ENCODE data around the gene GRK3.

GRK3 gene

GRCh38 chr22:25629613-25630012 is 65.1 kb downstream of the GRK3 start:
- DNase-seq, result no peak

DNA sequence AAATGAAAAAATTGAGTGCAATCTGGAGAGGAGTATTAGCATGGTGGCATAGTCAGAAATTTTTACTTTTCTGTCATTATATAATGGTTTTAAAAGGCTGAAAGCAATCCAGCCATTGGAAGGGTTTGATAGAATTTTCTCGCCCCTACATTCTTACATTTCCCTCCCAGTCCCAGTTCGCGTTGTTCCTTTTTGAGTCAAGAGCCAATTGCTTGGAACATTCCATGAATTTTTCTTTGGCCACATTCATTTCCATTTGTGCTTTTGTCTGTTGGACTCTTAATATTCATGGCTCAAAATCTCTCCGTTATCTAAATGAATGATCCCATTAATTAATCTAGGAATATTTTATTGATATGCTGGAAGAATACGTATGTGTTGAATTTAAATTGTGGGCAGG is 66.0 kb downstream of the GRK3 start:
- no peak for DNase-seq

- no peak for DNase-seq
Measured at GRCh38 chr22:25636323-25636722, 71.8 kb downstream of the GRK3 start.

GRCh38 chr22:25637032-25637431 is 72.6 kb downstream of the GRK3 start:
- DNase-seq, result no peak

GRCh38 chr22:25637672-25638071 is 73.2 kb downstream of the GRK3 start:
- DNase-seq, result no peak

DNA sequence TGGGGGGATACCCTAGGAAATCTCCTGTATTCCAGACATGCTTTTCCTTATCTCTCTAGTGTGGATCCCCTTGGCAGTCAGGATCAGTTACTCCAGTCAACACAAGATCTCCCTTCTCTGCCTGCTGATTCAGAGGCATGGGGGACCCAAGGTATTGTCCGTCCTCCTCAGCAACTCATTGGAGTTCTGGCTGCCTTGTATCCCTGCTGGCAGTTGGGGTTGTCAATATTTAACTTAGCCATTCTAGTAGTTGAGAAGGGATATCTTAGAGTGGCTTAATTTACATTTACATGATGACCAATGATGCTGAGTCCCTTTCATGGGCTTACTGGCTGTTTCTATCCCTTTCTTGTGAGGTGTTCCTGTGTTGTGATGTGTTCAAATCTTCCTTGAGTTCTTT is 74.2 kb downstream of the GRK3 start:
- no peak for DNase-seq

DNA sequence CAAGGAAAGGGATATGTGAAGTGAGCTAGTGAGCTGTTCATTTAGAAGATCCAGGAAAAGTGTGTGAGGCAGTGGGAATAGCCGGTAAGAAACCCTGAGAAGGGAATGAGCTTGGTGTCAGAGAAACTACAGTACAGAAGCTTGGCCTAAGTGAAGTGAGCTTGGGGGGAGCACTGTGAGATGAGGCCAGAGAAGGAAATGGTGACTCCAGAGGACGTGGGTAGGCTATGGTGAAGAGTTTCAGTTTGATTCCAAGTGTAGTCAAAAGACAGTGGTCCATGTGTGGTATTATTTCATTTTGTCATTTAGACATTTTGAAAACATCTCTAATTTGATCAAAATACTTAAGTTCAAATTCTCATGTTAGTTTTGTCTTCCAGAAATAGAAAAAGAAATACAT is 77.2 kb downstream of the GRK3 start:
- no peak for DNase-seq

- DNase-seq, result no peak
Measured at GRCh38 chr22:25643232-25644000, 78.9 kb downstream of the GRK3 start.

GRCh38 chr22:25644122-25644521 is 79.6 kb downstream of the GRK3 start:
- DNase-seq, result no peak

DNA sequence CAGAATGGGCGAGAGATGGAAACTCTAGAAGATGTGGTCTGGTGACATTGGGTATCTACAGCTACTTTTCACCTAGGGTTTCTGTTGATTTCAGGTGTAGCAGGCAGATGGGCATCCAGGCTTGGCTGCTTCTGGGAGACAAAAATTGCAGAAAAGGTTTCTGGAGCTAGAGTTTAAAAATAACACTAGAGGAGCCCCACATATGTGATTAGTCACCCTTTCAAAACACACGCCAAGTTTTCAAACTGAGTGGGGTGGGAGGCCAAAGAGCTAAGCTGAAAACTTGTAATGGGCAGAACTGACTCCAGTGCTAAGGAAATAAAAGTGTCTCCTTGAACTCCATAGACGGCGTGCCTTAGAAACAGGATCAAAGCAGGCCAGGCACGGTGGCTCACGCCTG is 80.8 kb downstream of the GRK3 start:
- no peak for DNase-seq

DNA sequence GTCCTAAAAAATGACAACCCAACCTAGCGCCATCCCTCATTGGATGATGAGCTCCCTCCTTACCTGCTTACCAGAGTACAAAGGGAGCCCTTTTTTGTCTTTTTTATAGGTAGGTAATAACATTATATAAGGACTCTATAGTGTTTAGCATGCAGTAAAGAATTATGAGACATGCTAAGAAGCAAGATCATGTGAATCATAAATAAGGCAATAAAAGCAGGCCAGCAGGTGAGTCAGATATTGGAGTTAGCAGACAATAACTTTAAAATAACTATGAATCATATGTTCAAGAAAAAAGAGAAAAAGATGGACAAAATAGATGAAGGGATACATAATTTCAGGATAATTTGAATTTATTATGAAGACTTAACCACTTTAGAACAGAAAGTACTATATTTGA is 81.5 kb downstream of the GRK3 start:
- no peak for DNase-seq

- DNase-seq, result no peak
Measured at GRCh38 chr22:25650833-25651232, 86.4 kb downstream of the GRK3 start.

GRCh38 chr22:25651332-25652085 is 87.0 kb downstream of the GRK3 start:
- DNase-seq, result no peak

DNA sequence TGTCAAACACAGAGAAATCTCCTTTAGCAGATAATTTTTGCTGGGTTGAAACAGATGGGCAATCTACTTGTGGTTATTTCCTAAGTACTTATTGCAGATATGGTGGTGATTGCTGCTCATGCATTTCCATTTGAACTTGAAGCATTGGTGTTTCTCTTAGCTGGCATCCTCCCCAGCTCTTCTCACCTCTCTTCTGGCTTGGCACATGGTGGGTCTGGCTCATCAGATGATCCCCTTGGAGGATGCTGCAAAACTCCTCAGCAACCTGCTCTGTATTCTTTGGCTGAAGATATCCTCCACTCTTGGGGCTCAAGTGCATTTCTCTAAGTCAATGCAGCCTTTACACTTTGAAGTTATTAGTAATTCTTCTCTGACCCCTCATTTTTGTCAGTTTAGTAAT is 90.2 kb downstream of the GRK3 start:
- no peak for DNase-seq

- no peak for DNase-seq
Measured at GRCh38 chr22:25655371-25655935, 91.0 kb downstream of the GRK3 start.

GRCh38 chr22:25656724-25657123 is 92.2 kb downstream of the GRK3 start:
- DNase-seq, result no peak

DNA sequence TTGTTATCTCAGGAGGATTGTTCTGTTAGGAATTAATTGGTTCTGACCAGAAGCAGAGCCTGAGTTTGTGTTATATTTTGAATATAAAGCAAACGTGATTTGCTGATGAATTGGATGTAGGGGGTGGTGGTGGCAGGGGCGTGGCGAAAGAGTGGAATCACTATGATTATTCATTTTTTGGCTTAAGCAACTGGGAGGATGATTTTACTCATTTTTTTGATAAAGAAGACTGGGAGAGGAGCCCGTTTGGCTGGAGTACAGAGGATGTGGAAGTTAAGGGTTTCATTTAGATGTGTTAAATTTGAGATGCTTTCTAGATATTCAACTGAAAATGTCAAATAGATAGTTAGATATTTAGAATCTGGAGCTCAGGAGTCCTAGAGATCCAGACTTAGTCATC is 94.2 kb downstream of the GRK3 start:
- no peak for DNase-seq

DNA sequence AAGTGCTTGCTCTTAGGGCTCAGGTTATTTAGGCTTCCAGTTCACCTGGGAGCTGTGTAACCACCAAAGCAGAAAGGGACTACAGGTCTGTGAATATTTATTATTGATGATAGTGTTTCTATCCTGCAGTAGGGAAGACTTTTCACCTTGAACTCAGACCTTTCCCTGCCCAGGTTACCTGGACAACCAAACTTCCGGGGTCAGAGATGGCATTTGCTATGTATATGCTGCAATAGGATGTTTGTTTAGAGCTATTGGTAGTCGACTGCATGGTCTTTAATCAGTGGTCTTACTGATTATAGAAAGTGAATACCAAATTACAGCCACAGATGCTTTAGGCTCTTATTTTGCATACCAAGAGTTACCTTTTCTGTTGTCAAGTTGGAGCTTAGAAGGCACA is 94.9 kb downstream of the GRK3 start:
- DNase-seq, result no peak

DNA sequence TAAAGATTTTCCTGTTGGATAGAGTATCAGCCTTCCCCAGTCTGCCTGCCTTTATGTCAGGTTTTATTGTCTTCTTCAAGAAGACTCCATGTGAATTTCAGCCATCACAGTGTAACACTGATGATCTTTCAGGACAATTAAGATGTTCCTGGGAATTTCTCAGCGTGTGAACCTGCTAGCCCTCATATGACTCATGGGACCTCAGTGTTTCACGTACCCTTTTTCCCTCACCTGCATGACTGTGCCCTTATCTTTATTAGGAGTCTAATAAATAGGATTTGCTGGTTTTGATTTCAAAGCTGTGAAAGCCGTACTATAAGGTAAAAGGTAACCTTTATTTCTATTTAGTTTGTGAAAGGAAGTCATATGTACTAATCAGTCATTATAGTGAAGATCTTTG is 95.9 kb downstream of the GRK3 start:
- no peak for DNase-seq

DNA sequence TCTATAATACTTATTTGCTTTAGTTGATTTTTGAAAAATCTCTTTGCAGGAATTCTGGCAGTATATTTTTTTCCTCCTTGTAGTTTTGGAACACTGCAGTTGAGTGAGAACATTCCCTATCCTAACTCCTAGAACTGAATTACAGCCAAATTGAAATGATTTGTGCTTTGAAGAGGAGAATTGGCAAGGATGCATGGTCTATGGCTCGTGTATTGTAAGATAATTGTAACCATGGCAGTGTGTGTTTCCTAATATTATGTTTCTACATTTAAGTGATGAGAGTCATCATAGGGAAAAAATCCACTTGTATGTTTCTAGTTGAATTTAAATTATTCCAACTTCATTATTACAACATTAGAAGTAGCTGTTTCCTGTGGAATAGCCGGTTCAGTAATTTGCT is 96.6 kb downstream of the GRK3 start:
- no peak for DNase-seq

GRCh38 chr22:25663654-25664053 is 99.2 kb downstream of the GRK3 start:
- no peak for DNase-seq

- DNase-seq, result no peak
Measured at GRCh38 chr22:25666308-25666707, 101.8 kb downstream of the GRK3 start.

- DNase-seq, result no peak
Measured at GRCh38 chr22:25668437-25668836, 104.0 kb downstream of the GRK3 start.
